HCT116 (cell line): Measurements from ENCODE around the gene CNTNAP2. TPM values are rescaled to one million over a fixed set of nuclear protein-coding genes. Genes with fewer than 3 reads are reported as not detected.

ENCODE experiments used
- ATAC-seq: fragments of 200-7000 bp; cut with Tn5 transposase; 2 replicates; pipeline ENCODE4 v1.9.1; 2020; ENCODE audit warnings: mild to moderate bottlenecking, moderate library complexity
- BruUV-seq: library from RNA; stranded (reverse); fragments of 400-500 nt; replicated peaks from 2 replicates; lab custom pipeline; 2021; lab: Mats Ljungman, UMichigan
- CTCF ChIA-PET: fragments of 300-600 bp; sonication (Branson Sonifier 250); formaldehyde crosslinking; loops from one replicate; lab custom pipeline; 2021; ENCODE audit warnings: antibody characterized with exemption; lab: Charles Lee
- POLR2A ChIA-PET: fragments of 300-600, 350-600 bp; sonication (Branson Sonifier 250); formaldehyde crosslinking; loops from one replicate; lab custom pipeline; 2021; ENCODE audit warnings: antibody characterized with exemption; lab: Charles Lee
- RAD21 ChIA-PET, 2 experiments: fragments of 300-600 bp; sonication (Branson Sonifier 250); formaldehyde crosslinking; loops; one replicate each; lab custom pipeline; 2023; ENCODE audit warnings: low total read pairs in 2 of 2; ENCODE audit not compliant: uncharacterized antibody in 2 of 2, unreplicated experiment in 2 of 2, low non-redundant PET in 1 of 2; lab: Charles Lee
- DNase-seq: peaks from one replicate; pipeline ENCODE4 v3.0.0-alpha.2; 2010; ENCODE audit warnings: low read depth, low spot score
- H2AFZ ChIP-seq: fragments of 200-600 bp; shearing (Covaris generic), sonication (generic); 2 replicates; pipeline ENCODE4 v1.6.1; 2017; ENCODE audit warnings: low read depth, mixed run types, mixed read lengths, antibody characterized with exemption, low read length; ENCODE audit not compliant: poor library complexity, severe bottlenecking
- H3K27ac ChIP-seq: 2 replicates; pipeline ENCODE4 v1.5.1; 2012; ENCODE audit warnings: low read depth, low read length
- H3K27me3 ChIP-seq: fragments of 200-600 bp; sonication (generic); 2 replicates; pipeline ENCODE4 v1.6.1; 2016; ENCODE audit warnings: mixed run types, low read length, mixed read lengths; ENCODE audit not compliant: insufficient read depth
- H3K36me3 ChIP-seq, 2 experiments: fragments of 200-500 bp in 1 of 2; fragments of 200-600 bp in 1 of 2; sonication (Bioruptor generic) in 1 of 2; sonication (generic) in 1 of 2; 2 replicates each; pipeline versions ENCODE4 v1.5.1 to v1.6.1; 2014 to 2016; ENCODE audit warnings: low read length in 2 of 2, inconsistent platforms in 1 of 2, mixed read lengths in 1 of 2, mixed run types in 1 of 2; ENCODE audit not compliant: insufficient read depth in 2 of 2, control insufficient read depth in 1 of 2
- H3K4me1 ChIP-seq, 2 experiments: fragments of 200-600 bp in 1 of 2; sonication (generic) in 1 of 2; 2 replicates each; pipeline versions ENCODE4 v1.5.1 to v1.6.1; 2012 to 2017; ENCODE audit warnings: low read length in 2 of 2, inconsistent platforms in 1 of 2, mild to moderate bottlenecking in 1 of 2, mixed read lengths in 1 of 2, mixed run types in 1 of 2, moderate library complexity in 1 of 2; ENCODE audit not compliant: insufficient read depth in 2 of 2, control insufficient read depth in 1 of 2
- H3K4me2 ChIP-seq: fragments of 200-600 bp; sonication (generic); 2 replicates; pipeline ENCODE4 v1.6.1; 2017; ENCODE audit warnings: mixed run types, low read length, mixed read lengths
- H3K4me3 ChIP-seq, 2 experiments: fragments of 200-600 bp in 1 of 2; sonication (generic) in 1 of 2; replicated peaks in 1 of 2; 2 replicates each; pipeline ENCODE4 v1.5.1; 2011 to 2016; ENCODE audit warnings: low read length in 2 of 2, control low read depth in 1 of 2, low read depth in 1 of 2, mild to moderate bottlenecking in 1 of 2, mixed read lengths in 1 of 2, mixed run types in 1 of 2
- H3K79me2 ChIP-seq: fragments of 200-600 bp; sonication (generic); 2 replicates; pipeline ENCODE4 v1.6.1; 2017; ENCODE audit warnings: mild to moderate bottlenecking, mixed run types, low read length, moderate library complexity, mixed read lengths; ENCODE audit not compliant: insufficient read depth
- H3K9ac ChIP-seq: fragments of 200-600 bp; sonication (generic); 2 replicates; pipeline ENCODE4 v1.6.1; 2016; ENCODE audit warnings: low read length, mixed read lengths
- H3K9me2 ChIP-seq: fragments of 200-600 bp; sonication (generic), shearing (Covaris generic); 2 replicates; pipeline ENCODE4 v1.6.1; 2017; ENCODE audit warnings: mixed run types, mild to moderate bottlenecking, moderate library complexity; ENCODE audit not compliant: insufficient read depth
- H3K9me3 ChIP-seq, 2 experiments: fragments of 200-500 bp in 1 of 2; fragments of 200-600 bp in 1 of 2; sonication (Bioruptor generic) in 1 of 2; sonication (generic) in 1 of 2; 2 replicates each; pipeline ENCODE4 v1.6.1; 2014 to 2017; ENCODE audit warnings: low read length in 2 of 2, mixed read lengths in 2 of 2, inconsistent platforms in 1 of 2, low read depth in 1 of 2, mild to moderate bottlenecking in 1 of 2, mixed run types in 1 of 2, moderate library complexity in 1 of 2; ENCODE audit not compliant: control insufficient read depth in 1 of 2, insufficient read depth in 1 of 2
- H4K20me1 ChIP-seq: fragments of 200-600 bp; sonication (generic), shearing (Covaris generic); 2 replicates; pipeline ENCODE4 v1.6.1; 2017; ENCODE audit warnings: mixed run types, mild to moderate bottlenecking, moderate library complexity; ENCODE audit not compliant: insufficient read depth
- ATF3 ChIP-seq: IDR thresholded peaks from 2 replicates; pipeline ENCODE4 v1.6.1; 2012
- CEBPB ChIP-seq: IDR thresholded peaks from 2 replicates; pipeline ENCODE4 v1.6.1; 2012; ENCODE audit warnings: low read depth
- CTCF ChIP-seq, 3 experiments: fragments of 200-600 bp in 1 of 3; sonication (generic) in 1 of 3; IDR thresholded peaks in 2 of 3; conservative IDR thresholded peaks in 1 of 3; 2 replicates each; pipeline ENCODE4 v1.5.1; 2012 to 2017; ENCODE audit warnings: low read depth in 2 of 3, low read length in 2 of 3, antibody characterized with exemption in 1 of 3, borderline replicate concordance in 1 of 3, control low read depth in 1 of 3, mild to moderate bottlenecking in 1 of 3, mixed read lengths in 1 of 3, mixed run types in 1 of 3, moderate library complexity in 1 of 3; ENCODE audit not compliant: insufficient read depth in 1 of 3
- EGR1 ChIP-seq: IDR thresholded peaks from 2 replicates; pipeline ENCODE4 v1.6.1; 2012; ENCODE audit warnings: low read depth
- EZH2 ChIP-seq: fragments of 200-600 bp; sonication (generic); IDR thresholded peaks from 2 replicates; pipeline ENCODE4 v1.6.1; 2017; ENCODE audit warnings: antibody characterized with exemption, mixed run types
- EZH2phosphoT487 ChIP-seq: fragments of 200-600 bp; IDR thresholded peaks from 2 replicates; pipeline ENCODE4 v1.6.1; 2018; ENCODE audit warnings: antibody characterized with exemption, borderline replicate concordance
- JUND ChIP-seq: IDR thresholded peaks from 2 replicates; pipeline ENCODE4 v1.6.1; 2012
- MAX ChIP-seq: IDR thresholded peaks from 2 replicates; pipeline ENCODE4 v1.6.1; 2012
- POLR2A ChIP-seq: IDR thresholded peaks from 2 replicates; pipeline ENCODE4 v1.7.0; 2011; ENCODE audit warnings: borderline replicate concordance; ENCODE audit not compliant: insufficient read depth, insufficient read length; ENCODE audit errors: extremely low read depth
- POLR2AphosphoS5 ChIP-seq: IDR thresholded peaks from 2 replicates; pipeline ENCODE4 v1.6.1; 2011; ENCODE audit warnings: mild to moderate bottlenecking, low read depth, low read length, moderate library complexity
- RAD21 ChIP-seq: IDR thresholded peaks from 2 replicates; pipeline ENCODE4 v1.6.1; 2012; ENCODE audit warnings: low read depth, mild to moderate bottlenecking
- SP1 ChIP-seq: IDR thresholded peaks from 2 replicates; pipeline ENCODE4 v1.6.1; 2012; ENCODE audit warnings: low read depth
- YY1 ChIP-seq: IDR thresholded peaks from 2 replicates; pipeline ENCODE4 v1.6.1; 2011; ENCODE audit warnings: low read length, low read depth, moderate library complexity, mild to moderate bottlenecking; ENCODE audit not compliant: insufficient replicate concordance; ENCODE audit errors: extremely low read depth
- ZBTB33 ChIP-seq: IDR thresholded peaks from 2 replicates; pipeline ENCODE4 v1.6.1; 2011; ENCODE audit warnings: mild to moderate bottlenecking, low read length, moderate library complexity; ENCODE audit not compliant: insufficient replicate concordance; ENCODE audit errors: extremely low read depth
- intact Hi-C: fragments of 100-400 bp; cut with micrococcal nuclease; formaldehyde crosslinking; loops from 2 replicates; pipeline ENCODE4 v1.10.0; 2022
- total RNA-seq: library from RNA; stranded (reverse); gene quantifications from one replicate; pipeline ENCODE4 v1.2.1, GENCODE V29; 2021; ENCODE audit not compliant: unreplicated experiment

The CNTNAP2 gene
- total RNA-seq, 1 experiment from 2014 or later, result 0.37 TPM

GRCh38 chr7:146314962-146315361 is 198.4 kb downstream of the CNTNAP2 start:
- H3K9me2 ChIP-seq, result no peaks in the 10 kb centered on the region
- ChIA-PET POLR2A (no interaction called here), CTCF (no interaction called here)
- intact Hi-C loops, result no loop called here
- H3K9me3 ChIP-seq, result peaks cover 5 to 11% of the 10 kb centered on the region in 2 experiments; a peak in 3 of 4 replicates
- no peaks in the 10 kb centered on the region for H3K4me1 ChIP-seq
- H4K20me1 ChIP-seq, result no peaks in the 10 kb centered on the region
- no peaks in the 10 kb centered on the region for H3K79me2 ChIP-seq
- TF ChIP-seq POLR2AphosphoS5, result no peak
- no peak for TF ChIP-seq ZBTB33
- TF ChIP-seq MAX, result no peak
- no peak for TF ChIP-seq SP1
- TF ChIP-seq EZH2phosphoT487, result no peak
- TF ChIP-seq POLR2A, result no peak
- TF ChIP-seq EGR1, result no peak
- no peak for TF ChIP-seq ATF3
- no peak for TF ChIP-seq CEBPB
- TF ChIP-seq YY1, result no peak
- TF ChIP-seq JUND, result no peak
- TF ChIP-seq RAD21, result no peak
- no peak for TF ChIP-seq CTCF (IDR thresholded peaks at IDR 0.05 in 2 of 3, conservative IDR thresholded peaks at IDR 0.05 in 1 of 3; ENCODE audit: borderline replicate concordance in 1 of 3, insufficient read depth in 1 of 3, low read depth in 2 of 3, low read length in 2 of 3)
- TF ChIP-seq EZH2, result no peak
- TF ChIP-seq, all 23 proteins: peak for 0
- Histone ChIP-seq H3K27ac (no peak overlapping the region), H2AFZ (no peak overlapping the region), H3K4me2 (no peak overlapping the region), H3K9ac (no peak overlapping the region), H3K4me3 (no peak overlapping the region), H3K27me3 (no peaks in the 10 kb centered on the region), H3K36me3 (no peaks in the 10 kb centered on the region)
- no peak for ATAC-seq
- BruUV-seq, result no TSS peak
- RAD21 ChIA-PET, result no interaction called here
- DNase-seq, result no peak
